DMS53 (cell line): Measurements from ENCODE around the gene SLC1A5.
"Not testable (repeated sequence)": the region's sequence is repeated elsewhere in the genome, so short reads cannot be mapped to it uniquely, and the experiment has no call there.

Experiments used
- DNase-seq: peaks from one replicate; lab custom pipeline; 2025; lab: John Stamatoyannopoulos, UW

The SLC1A5 gene

DNA sequence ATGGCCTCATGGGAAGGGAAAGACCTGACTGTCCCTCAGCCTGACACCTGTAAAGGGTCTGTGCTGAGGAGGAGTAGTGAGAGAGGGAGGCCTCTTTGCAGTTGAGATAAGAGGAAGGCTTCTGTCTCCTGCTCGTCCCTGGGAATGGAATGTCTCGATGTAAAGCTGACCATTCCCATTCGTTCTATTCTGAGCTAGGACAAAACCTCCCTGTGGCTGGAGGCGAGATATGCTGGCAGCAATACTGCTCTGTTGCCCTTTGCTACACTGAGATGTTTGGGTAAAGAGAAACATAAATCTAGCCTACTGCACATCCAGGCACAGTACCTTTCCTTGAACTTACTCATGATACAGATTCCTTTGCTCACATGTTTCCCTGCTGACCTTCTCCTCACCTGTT lies 19.6 kb downstream of the SLC1A5 start:
- DNase-seq: not testable (repeated sequence)

DNA sequence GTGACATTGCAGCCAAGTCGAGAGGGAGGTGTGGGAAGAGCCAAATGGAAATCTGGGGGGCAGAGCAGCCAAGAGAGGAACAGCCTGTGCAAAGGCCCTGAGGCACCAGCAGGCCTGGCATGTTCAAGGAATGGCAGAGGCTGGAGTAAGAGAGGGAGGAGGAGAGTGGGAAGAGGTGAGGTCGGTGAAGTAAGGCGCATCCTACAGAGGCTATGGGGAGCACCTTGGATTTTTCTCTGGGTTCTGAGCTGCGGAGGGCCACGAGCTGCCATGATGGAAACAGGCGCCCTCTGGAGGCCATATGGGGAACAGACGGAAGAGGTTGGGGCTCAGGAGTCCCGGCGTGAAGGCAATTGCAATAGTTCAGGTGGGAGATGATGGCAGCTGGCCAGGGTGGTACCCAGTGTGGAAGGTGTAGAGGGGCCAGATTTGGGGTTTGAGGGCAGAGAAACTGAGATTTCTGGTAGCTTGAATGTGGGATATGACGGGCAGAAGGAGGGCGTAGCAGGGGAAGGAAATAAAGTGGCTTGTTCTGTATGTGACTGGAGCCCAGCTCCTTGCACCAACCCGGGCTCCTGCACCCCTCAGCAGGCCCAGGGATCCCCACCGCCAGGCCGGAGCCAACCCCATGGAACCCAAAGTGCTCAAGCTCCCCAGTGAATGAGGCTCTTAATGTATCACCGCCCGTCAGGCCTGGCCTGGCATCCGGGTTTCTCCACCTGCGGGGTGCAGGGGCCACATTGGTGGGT lies 21.7 kb downstream of the SLC1A5 start:
- peak; percentile 75 for DNase-seq

DNA sequence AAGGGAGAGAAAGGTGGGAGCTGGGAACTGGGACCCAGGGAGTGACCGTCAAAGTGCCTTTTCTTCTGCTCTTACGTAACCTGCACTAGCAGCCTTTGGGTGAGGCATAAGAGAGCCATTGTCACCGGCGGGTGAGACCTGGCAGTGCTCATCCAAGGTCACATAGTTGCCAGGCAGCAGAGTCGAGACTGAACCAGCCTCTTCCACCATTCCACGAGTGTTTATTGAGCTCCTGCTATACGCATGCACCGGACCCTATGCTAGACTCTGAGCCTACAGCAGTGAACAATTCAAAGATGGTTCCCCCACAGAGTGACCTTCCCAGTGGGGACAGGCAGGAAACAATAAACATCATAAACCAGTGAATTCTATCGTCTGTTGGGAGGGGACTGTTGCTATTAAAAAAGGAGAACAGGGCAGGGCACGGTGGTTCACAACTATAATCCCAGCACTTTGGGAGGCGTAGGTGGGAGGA lies 23.5 kb downstream of the SLC1A5 start:
- DNase-seq: no peak

GRCh38 chr19:46762245-46762890 lies 26.0 kb downstream of the SLC1A5 start:
- no peak for DNase-seq

GRCh38 chr19:46761418-46761831 lies 27.0 kb downstream of the SLC1A5 start:
- no peak for DNase-seq

GRCh38 chr19:46760897-46761296 lies 27.5 kb downstream of the SLC1A5 start:
- DNase-seq: not testable (repeated sequence)

DNA sequence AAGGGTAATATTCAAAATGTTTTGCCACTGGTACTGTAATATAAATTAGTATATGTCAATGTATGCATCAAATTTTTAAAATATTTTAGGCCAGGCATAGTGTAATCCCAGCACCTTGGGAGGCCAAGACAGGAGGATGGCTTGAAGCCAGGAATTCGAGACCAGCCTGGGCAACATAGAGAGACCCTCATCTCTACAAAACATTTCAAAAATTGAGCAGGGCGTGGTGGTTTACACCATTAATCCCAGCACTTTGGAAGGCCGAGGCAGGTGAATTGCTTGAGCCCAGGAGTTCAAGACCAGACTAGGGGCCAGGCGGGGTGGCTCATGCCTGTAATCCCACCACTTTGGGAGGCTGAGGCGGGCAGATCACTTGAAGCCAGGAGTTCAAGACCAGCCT lies 28.0 kb downstream of the SLC1A5 start:
- no peak for DNase-seq

DNA sequence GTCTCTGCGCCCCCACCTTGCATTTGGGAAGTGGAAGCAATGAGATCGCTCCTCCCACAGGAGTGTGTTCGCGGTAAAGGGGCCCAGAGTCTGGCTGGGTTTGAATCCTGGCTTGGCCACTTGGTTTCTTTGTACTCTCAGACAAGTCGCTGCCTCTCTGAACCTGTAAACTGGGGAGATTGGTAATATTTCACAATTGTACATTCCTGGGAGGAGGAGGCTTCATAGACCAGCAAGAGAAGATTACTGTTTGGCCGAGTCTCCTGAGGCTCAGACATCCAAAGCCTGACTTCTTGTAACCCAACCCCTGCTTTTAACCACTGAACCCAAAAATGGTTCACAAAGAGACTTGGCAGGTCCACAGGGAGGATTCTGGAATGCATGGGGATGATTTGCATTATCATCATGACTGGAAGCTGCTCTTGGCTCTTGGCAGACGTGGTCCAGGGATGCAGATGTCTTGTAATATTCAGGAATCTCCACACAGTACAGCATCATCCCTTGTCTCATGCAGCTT lies 28.5 kb downstream of the SLC1A5 start:
- no peak for DNase-seq

DNA sequence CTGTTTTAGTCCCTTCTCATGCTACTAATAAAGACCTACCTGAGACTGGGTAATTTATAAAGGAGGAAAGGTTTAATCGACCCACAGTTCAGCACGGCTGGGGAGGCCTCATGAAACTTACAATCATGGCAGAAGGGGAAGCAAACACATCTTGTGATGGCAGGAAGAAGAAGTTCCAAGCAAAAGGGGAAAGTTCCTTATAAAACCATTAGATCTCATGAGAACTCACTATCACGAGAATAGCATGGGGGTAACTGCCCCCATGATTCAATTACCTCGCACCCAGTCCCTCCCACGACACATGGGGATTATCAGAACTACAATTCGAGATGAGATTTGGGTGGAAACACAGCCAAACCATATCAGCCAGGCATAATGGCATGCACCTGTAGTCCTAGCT lies 29.2 kb downstream of the SLC1A5 start:
- no peak for DNase-seq

GRCh38 chr19:46756544-46756888 lies 31.9 kb downstream of the SLC1A5 start:
- DNase-seq: no peak

- DNase-seq: no peak
Observed at GRCh38 chr19:46755853-46756543, 32.4 kb downstream of the SLC1A5 start.

DNA sequence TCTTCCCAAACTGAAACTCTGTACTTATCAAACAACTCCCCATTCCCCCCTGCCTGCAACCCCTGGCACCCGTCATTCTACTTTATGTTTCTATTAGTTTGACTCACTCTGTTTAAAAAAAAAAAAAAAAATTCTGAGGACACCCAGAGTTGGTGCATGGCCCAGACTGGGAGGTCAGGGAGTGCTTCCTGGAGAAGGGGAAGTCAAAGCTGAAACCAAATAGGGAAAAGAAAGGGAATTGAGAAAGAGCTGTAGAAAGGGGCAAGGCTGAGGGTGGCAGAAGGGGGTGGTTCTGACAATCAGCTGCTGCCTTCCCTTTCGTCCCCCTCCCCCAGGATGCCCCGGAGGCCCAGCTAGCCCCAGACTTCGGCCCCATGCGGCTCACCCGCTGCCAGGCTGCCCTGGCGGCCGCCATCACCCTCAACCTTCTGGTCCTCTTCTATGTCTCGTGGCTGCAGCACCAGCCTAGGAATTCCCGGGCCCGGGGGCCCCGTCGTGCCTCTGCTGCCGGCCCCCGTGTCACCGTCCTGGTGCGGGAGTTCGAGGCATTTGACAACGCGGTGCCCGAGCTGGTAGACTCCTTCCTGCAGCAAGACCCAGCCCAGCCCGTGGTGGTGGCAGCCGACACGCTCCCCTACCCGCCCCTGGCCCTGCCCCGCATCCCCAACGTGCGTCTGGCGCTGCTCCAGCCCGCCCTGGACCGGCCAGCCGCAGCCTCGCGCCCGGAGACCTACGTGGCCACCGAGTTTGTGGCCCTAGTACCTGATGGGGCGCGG lies 33.1 kb downstream of the SLC1A5 start:
- peak; percentile 20 for DNase-seq

DNA sequence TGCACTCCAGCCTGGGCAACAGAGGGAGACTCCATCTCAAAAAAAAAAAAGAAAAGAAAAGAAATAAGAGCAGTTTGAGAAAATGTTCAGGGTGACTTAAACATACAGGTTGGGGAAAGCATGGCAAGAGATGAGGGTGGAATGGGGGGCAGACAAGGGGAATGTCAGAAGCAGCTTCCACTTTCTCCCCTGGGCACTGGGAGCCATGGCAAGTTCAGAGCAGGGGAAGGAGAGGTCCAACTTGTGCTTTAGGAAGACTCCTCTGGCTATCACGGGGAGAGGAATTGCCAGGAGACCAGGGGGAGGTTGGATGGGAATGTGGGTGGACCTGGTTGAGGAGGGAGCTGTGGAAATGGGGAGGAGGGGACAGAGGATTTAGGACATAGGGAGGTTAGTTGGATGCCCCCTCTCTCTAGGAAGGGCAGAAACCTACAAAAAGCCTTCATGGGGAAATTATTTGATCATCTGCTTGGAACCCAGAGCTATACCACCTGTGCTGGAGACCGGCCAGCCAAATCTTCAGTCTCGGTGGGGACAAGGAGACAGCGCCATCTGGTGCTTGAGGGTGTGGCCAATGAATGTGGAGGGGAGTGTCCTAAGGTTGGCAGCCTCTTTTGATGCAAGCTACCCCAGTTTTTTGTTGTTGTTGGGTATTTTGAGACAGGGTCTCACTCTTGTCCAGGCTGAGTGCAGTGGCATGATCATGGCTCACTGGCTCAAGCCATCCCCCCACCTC lies 34.8 kb downstream of the SLC1A5 start:
- DNase-seq: peak; percentile 82

GRCh38 chr19:46748325-46749109 lies 39.9 kb downstream of the SLC1A5 start:
- peak; percentile 68 for DNase-seq

- DNase-seq: peak; percentile 88
Observed at GRCh38 chr19:46746281-46747057, 41.9 kb downstream of the SLC1A5 start, which contains the start of gene STRN4. Gene STRN4 (minus strand): TSS chr19:46746450. CDS start chr19:46746430, 20 bp downstream.

- DNase-seq: peak; percentile 62
Observed at GRCh38 chr19:46745521-46746280, 42.7 kb downstream of the SLC1A5 start, which contains the start of gene FKRP. Gene FKRP (plus strand): TSS chr19:46746057. CDS start chr19:46755451, 9,394 bp downstream.

- DNase-seq: no peak
Observed at GRCh38 chr19:46745030-46745429, 43.4 kb downstream of the SLC1A5 start.

DNA sequence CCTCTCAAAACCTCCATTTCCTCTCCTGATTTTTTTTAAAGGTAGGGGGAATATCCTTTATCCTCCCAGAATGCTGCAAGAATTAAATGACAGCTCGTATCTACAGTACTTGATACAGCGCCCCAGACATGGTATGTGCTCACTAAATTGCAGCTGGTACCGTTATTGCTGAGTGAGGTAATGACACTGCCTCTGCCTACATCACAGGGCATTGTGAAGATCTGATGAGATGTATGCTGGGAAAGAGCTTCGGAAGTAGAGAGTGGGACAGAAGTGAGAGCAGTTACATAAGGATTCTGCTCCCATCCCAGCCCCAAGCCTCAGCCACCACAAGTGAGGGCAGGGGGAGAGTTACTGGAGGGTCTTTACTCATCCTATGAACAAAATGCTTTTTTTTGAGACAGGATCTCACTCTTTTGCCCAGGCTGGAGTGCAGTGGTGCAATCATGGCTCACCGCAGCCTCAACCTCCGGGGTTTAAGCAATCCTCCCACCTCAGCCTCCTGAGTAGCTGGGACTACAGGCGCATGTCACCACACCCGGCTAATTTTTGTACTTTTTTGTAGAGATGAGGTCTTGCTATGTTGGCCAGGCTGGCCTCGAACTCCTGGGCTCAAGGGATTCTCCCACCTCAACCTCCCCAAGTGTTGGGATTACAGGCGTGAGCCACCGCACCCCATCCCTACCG lies 44.2 kb downstream of the SLC1A5 start:
- no peak for DNase-seq
